ENCODE results near the gene RXYLT1.

Gene RXYLT1

GRCh38 chr12:63843254-63843720, 63.6 kb downstream of the RXYLT1 start:
- DNase-seq (ENCODE audit: low spot score): no peak

GRCh38 chr12:63843721-63844390, 64.1 kb downstream of the RXYLT1 start:
- peak; percentile 49 for DNase-seq (ENCODE audit: low spot score)

GRCh38 chr12:63844391-63845341, 65.0 kb downstream of the RXYLT1 start, which contains the start of gene SRGAP1:
SRGAP1 (plus strand) TSS chr12:63844700; CDS start chr12:63844817, 117 bp downstream.
- DNase-seq (ENCODE audit: low spot score): no peak

GRCh38 chr12:63845726-63846125, 66.0 kb downstream of the RXYLT1 start:
- no peak for DNase-seq (ENCODE audit: low spot score)

GRCh38 chr12:63846238-63846967, 66.7 kb downstream of the RXYLT1 start:
- no peak for DNase-seq (ENCODE audit: low spot score)

- no peak for DNase-seq (ENCODE audit: low spot score)
Measured at GRCh38 chr12:63848450-63848849, 68.7 kb downstream of the RXYLT1 start.

GRCh38 chr12:63849106-63849620, 69.5 kb downstream of the RXYLT1 start:
- DNase-seq (ENCODE audit: low spot score): no peak

GRCh38 chr12:63849641-63850040, 69.9 kb downstream of the RXYLT1 start:
- no peak for DNase-seq (ENCODE audit: low spot score)

- no peak for DNase-seq (ENCODE audit: low spot score)
Measured at GRCh38 chr12:63853978-63854377, 74.3 kb downstream of the RXYLT1 start.

- DNase-seq (ENCODE audit: low spot score): no peak
Measured at GRCh38 chr12:63855299-63855698, 75.6 kb downstream of the RXYLT1 start.

GRCh38 chr12:63857771-63858670, 78.3 kb downstream of the RXYLT1 start:
- no peak for DNase-seq (ENCODE audit: low spot score)

Data from hematopoietic multipotent progenitor cell treated with erythropoietin and hydrocortisone succinate and interleukin-3 and kit ligand, for 17 days (in vitro differentiated cells).